ENCODE data around the gene HTR3E. TPM values are rescaled to one million over a fixed set of nuclear protein-coding genes. Genes with fewer than 3 reads are reported as not detected.
A peak's percentile ranks its signal among the peaks of the same experiment; 100 is the strongest.
"Not testable (repeated sequence)": the region's sequence is repeated elsewhere in the genome, so short reads cannot be mapped to it uniquely, and the experiment has no call there.

HTR3E gene
- total and polyA plus RNA-seq, 2 donors, result not detected

DNA sequence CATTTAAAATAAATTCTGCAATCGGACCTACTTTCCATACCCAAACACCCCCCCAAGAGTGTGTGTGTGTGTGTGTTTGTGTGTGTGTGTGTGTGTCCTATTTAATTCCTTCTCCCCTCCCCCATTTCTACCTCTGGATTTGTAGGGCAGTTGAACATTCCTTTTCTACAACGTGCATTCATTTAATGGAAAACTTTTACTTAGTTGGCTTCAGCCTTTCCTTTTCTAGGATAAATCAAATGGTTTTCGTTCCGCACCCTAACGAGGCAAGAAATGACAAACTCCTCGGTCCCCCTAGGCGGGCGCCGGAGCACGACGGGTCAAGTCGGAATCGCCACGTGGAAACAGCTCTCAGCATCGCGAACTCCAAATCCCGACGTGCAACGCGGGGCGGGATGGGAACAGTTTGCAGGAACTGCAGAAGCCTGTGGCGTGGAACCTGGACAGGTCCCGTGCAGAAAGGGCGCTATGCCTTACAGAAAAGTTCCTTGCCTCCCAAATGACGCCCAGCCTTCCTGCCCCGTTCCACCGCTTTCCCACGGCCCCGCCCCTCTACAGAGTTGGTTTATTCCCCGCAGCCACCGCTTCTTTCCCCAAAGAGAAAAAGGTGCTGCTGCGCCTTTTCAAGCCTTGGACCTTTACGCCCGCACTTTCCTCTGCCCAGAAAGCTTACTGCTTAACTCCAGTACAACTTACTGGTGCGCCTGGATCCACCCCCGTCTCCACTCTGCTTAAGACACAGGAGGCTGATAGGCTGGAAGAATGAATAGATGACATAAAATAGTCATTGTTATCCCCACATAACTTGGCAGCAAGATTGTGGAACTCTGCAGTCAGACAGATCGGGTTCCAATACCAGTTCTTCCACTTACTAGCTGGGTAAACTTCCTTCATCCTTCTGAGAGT is 37.2 kb downstream of the HTR3E start:
- H3K4me3 ChIP-seq (ENCODE audit: low read depth, low read length), result peak overlapping the region; percentile 69
- H3K27ac ChIP-seq (ENCODE audit: low read depth), result peak overlapping the region; percentile 57
- no peaks in the 10 kb centered on the region for H3K36me3 ChIP-seq (ENCODE audit: insufficient read depth)
- peak; percentile 76 for DNase-seq (ENCODE audit: extremely low spot score)
- under 1% methylated on average over 37 of the region's 37 CpGs for WGBS
- no peaks in the 10 kb centered on the region for H3K4me1 ChIP-seq (ENCODE audit: insufficient read depth)

DNA sequence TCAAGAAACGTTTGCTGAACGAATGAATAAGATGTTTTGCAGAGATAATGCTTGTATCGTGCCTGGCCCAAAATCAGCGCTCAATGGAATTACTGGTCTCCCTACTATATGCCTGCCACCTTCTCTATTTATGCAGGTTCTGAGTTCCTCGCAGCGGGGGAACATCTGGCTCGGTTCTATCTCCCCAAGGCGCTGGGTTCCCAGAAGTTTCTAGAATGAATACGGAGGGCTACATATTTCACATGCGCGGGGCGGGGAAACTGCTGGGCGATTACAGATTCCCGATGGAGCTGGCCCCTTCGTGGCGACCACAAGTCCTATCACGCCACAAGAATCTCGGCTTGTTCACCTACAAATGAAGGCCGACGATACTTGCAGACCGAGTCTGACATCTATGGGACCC is 37.9 kb downstream of the HTR3E start:
- WGBS, result under 1% methylated on average over 21 of the region's 21 CpGs
- peak overlapping the region; percentile 85 for H3K27ac ChIP-seq (ENCODE audit: low read depth)
- no peaks in the 10 kb centered on the region for H3K4me1 ChIP-seq (ENCODE audit: insufficient read depth)
- no peaks in the 10 kb centered on the region for H3K36me3 ChIP-seq (ENCODE audit: insufficient read depth)
- no peak for DNase-seq (ENCODE audit: extremely low spot score)
- H3K4me3 ChIP-seq (ENCODE audit: low read depth, low read length), result peak overlapping the region; percentile 69

DNA sequence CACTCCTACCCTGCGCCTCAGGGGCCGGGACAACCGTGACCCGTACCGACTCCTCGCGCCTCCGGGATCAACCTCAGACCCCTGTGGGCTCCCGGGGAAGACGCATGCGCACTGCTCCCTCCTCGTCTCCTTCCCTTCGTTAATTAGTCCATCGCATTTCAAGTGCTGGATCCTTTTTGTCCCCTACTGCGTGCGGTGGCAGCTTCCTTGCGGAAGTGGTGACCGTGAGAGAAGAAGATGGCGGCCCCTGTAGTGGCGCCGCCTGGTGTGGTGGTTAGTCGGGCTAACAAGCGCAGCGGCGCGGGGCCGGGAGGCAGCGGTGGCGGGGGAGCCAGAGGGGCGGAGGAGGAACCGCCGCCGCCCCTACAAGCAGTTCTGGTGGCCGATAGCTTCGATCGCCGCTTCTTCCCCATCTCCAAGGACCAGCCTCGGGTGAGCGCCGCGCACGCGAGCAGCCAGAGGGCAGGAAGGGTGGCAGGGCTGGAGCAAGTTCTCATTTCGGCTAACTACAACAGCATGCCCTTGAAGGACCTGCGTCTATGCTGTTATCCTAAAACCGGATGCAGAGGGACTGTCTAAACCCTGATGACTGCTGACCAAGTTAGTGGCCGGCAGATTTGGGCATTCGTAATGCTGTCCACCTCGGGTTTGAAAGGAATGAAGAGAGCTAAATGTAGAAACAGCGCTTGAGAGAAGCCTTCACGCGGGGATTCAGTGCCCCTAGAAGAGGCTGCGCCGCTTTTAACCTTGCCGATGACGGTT is 38.5 kb downstream of the HTR3E start, which contains the start of gene EIF2B5:
Gene EIF2B5, plus strand, starts transcription at position 210 of the 762 bp plus-strand sequence. Its CDS starts 28 bp downstream, at position 238.
- H3K4me3 ChIP-seq (ENCODE audit: low read depth, low read length), result peak within 1 kb of the TSS; percentile 69
- WGBS, result under 1% methylated on average over 56 of the region's 56 CpGs
- no peaks in the 10 kb centered on the region for H3K4me1 ChIP-seq (ENCODE audit: insufficient read depth)
- no peaks in the 10 kb centered on the region for H3K36me3 ChIP-seq (ENCODE audit: insufficient read depth)
- peak; percentile 81 for DNase-seq (ENCODE audit: extremely low spot score)
- peak within 1 kb of the TSS; percentile 85 for H3K27ac ChIP-seq (ENCODE audit: low read depth)

DNA sequence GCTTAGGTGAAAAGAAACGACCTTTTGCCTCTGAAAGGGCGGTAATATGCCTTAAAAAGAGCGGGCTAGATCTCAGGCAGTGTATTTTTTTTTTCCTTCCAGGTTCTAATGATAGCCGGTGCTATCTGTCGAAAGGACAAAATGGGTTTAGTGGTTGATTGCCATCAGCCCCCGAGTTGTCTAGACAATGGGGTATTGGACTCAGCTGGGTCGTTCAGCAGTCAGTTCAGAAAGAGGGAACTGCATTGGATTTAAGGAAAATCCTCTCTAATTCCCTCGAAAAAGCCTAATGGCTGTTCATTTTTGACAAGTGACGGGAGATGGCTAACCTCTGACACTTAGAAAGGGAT is 39.0 kb downstream of the HTR3E start:
- no peak for DNase-seq (ENCODE audit: extremely low spot score)
- peak overlapping the region; percentile 85 for H3K27ac ChIP-seq (ENCODE audit: low read depth)
- 4% methylated on average over 9 of the region's 9 CpGs for WGBS
- no peaks in the 10 kb centered on the region for H3K4me1 ChIP-seq (ENCODE audit: insufficient read depth)
- peak overlapping the region; percentile 69 for H3K4me3 ChIP-seq (ENCODE audit: low read depth, low read length)
- no peaks in the 10 kb centered on the region for H3K36me3 ChIP-seq (ENCODE audit: insufficient read depth)

DNA sequence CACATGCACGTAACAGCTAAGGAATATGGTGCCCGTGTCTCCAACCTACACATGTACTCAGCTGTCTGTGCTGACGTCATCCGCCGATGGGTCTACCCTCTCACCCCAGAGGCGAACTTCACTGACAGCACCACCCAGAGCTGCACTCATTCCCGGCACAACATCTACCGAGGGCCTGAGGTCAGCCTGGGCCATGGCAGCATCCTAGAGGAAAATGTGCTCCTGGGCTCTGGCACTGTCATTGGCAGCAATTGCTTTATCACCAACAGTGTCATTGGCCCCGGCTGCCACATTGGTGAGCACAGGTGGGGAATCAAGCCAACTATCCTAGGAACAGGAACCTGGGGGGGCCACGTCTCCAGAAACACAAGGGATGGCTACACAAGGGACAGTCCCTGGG is 43.6 kb downstream of the HTR3E start:
- H3K4me1 ChIP-seq (ENCODE audit: insufficient read depth), result no peaks in the 10 kb centered on the region
- no peak overlapping the region for H3K4me3 ChIP-seq (ENCODE audit: low read depth, low read length)
- H3K27ac ChIP-seq (ENCODE audit: low read depth), result no peak overlapping the region
- WGBS, result 92% methylated on average over 10 of the region's 10 CpGs
- peaks cover 6% of the 10 kb centered on the region for H3K36me3 ChIP-seq (ENCODE audit: insufficient read depth)
- DNase-seq (ENCODE audit: extremely low spot score), result no peak

DNA sequence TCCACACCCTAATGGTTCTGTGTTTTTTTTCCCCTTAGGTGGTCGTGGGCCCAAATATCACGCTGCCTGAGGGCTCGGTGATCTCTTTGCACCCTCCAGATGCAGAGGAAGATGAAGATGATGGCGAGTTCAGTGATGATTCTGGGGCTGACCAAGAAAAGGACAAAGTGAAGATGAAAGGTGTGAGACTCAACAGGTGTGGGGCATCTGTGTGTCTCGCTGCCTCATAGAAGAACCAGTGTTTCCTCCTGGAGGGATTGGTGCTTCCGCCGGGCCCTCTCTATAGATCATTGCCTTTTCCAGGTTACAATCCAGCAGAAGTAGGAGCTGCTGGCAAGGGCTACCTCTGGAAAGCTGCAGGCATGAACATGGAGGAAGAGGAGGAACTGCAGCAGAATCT is 45.3 kb downstream of the HTR3E start:
- no peak for DNase-seq (ENCODE audit: extremely low spot score)
- H3K4me1 ChIP-seq (ENCODE audit: insufficient read depth), result no peaks in the 10 kb centered on the region
- peaks cover 6% of the 10 kb centered on the region for H3K36me3 ChIP-seq (ENCODE audit: insufficient read depth)
- no peak overlapping the region for H3K4me3 ChIP-seq (ENCODE audit: low read depth, low read length)
- no peak overlapping the region for H3K27ac ChIP-seq (ENCODE audit: low read depth)
- WGBS, result 93% methylated on average over 7 of the region's 7 CpGs

DNA sequence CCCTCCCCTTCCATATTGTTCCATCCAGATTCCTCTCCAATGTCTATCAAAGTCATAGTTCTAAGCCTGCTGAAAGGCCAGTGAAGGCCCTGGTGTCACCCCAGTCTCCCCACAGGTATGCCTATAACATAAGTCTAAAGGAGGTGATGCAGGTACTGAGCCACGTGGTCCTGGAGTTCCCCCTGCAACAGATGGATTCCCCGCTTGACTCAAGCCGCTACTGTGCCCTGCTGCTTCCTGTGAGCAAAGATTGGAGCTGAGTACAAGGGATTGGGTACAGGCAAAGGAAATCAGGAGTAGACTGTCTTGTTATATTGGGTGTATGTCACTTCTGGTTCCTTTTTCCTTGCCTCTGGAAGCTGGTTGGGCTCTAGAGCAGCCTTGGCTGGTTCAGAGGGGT is 46.5 kb downstream of the HTR3E start:
- Histone ChIP-seq H3K4me3 (ENCODE audit: low read depth, low read length) (no peak overlapping the region), H3K36me3 (ENCODE audit: insufficient read depth) (peaks cover 6% of the 10 kb centered on the region), H3K27ac (ENCODE audit: low read depth) (no peak overlapping the region), H3K4me1 (ENCODE audit: insufficient read depth) (no peaks in the 10 kb centered on the region)
- 91% methylated on average over 3 of the region's 3 CpGs for WGBS
- DNase-seq (ENCODE audit: extremely low spot score), result no peak

DNA sequence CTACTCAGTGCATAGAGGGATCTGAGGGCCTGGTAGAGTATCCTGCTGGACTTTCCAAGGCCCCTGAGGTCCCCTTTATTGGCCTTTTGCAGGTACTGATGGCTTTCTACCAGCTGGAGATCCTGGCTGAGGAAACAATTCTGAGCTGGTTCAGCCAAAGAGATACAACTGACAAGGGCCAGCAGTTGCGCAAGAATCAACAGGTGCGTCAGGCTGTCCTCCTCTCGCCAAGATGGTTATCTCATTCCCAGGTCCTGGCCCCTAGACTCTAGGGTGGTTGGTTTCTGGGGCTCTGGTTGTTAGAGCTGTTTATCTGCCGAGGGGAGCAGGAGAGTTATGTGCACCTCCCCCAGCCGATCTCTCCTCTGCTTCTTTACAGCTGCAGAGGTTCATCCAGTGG is 47.6 kb downstream of the HTR3E start:
- no peak overlapping the region for H3K4me3 ChIP-seq (ENCODE audit: low read depth, low read length)
- peaks cover 6% of the 10 kb centered on the region for H3K36me3 ChIP-seq (ENCODE audit: insufficient read depth)
- DNase-seq (ENCODE audit: extremely low spot score), result no peak
- H3K27ac ChIP-seq (ENCODE audit: low read depth), result no peak overlapping the region
- WGBS, result 63% methylated on average over 5 of the region's 5 CpGs
- H3K4me1 ChIP-seq (ENCODE audit: insufficient read depth), result no peaks in the 10 kb centered on the region

DNA sequence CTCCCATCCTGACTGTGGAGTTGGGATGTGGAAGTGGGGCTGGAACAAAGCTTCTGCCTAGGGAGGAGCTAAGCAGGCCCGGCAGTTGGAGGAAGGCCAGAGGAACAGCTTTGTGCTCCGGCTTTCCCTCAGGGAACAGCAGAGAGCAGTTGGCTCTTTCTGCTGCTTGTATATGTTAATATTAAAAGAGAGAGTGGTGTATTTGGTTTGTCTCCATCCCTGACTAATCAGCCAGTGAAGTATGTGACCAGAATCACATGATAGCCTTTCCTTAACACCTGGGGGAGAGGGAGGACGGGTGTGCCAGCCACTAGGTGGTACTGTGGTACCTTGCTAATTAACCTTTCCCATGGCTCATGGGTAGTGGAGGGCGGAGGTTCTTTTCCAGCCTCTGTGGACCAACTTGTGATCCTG is 48.3 kb downstream of the HTR3E start:
- Histone ChIP-seq H3K27ac (ENCODE audit: low read depth) (no peak overlapping the region), H3K4me3 (ENCODE audit: low read depth, low read length) (no peak overlapping the region), H3K36me3 (ENCODE audit: insufficient read depth) (peaks cover 6% of the 10 kb centered on the region), H3K4me1 (ENCODE audit: insufficient read depth) (no peaks in the 10 kb centered on the region)
- 30% methylated on average over 4 of the region's 4 CpGs for WGBS
- DNase-seq (ENCODE audit: extremely low spot score), result no peak

DNA sequence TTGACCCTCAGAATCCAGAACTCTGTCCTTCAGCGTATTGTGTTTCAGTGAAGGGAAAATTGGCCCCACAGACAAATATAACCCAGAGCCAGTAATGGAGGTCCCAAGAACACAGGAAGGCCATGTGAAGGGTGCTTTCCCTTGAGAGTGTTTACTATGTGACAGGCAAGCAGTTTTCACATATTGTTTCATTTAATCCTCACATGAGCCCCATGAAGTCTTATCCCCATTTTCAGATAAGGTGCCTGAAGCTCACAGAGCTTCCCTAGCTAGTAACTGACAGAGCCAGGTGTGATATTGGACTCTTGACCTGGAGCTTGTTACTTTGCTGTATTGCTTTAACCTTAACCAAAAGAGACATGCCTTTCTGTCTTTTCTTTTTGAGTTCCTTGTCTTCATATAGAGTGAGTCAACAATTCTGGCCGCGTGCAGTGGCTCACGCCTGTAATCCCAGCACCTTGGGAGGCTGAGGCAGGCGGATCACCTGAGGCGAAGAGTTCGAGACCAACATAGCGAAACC is 48.9 kb downstream of the HTR3E start:
- 89% methylated on average over 8 of the region's 8 CpGs for WGBS
- H3K4me3 ChIP-seq (ENCODE audit: low read depth, low read length), result no peak overlapping the region
- no peak for DNase-seq (ENCODE audit: extremely low spot score)
- H3K36me3 ChIP-seq (ENCODE audit: insufficient read depth), result peaks cover 6% of the 10 kb centered on the region
- no peaks in the 10 kb centered on the region for H3K4me1 ChIP-seq (ENCODE audit: insufficient read depth)
- no peak overlapping the region for H3K27ac ChIP-seq (ENCODE audit: low read depth)

DNA sequence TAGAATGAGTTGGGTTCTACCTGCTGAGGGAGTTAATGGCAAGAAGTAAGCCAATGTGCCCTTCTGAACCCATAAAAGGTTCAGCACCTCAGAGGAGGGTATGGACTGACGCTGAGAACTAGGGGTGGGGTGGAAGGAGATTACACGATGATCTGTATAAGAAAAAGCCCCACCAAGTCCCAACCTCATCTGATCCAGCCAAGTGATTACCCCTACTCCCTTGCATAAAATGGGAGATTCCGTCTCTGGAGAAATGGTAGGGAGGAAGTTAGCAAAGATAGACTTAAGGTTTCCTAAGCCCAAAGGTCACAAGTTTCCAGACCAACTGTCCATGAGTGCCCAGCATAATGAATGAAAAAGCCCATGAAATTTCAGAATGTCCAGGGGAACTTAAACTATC is 51.2 kb downstream of the HTR3E start:
- H3K4me3 ChIP-seq (ENCODE audit: low read depth, low read length), result no peak overlapping the region
- H3K27ac ChIP-seq (ENCODE audit: low read depth), result no peak overlapping the region
- H3K36me3 ChIP-seq (ENCODE audit: insufficient read depth), result no peaks in the 10 kb centered on the region
- H3K4me1 ChIP-seq (ENCODE audit: insufficient read depth), result no peaks in the 10 kb centered on the region
- DNase-seq (ENCODE audit: extremely low spot score), result no peak
- WGBS, result 82% methylated on average over 3 of the region's 3 CpGs

DNA sequence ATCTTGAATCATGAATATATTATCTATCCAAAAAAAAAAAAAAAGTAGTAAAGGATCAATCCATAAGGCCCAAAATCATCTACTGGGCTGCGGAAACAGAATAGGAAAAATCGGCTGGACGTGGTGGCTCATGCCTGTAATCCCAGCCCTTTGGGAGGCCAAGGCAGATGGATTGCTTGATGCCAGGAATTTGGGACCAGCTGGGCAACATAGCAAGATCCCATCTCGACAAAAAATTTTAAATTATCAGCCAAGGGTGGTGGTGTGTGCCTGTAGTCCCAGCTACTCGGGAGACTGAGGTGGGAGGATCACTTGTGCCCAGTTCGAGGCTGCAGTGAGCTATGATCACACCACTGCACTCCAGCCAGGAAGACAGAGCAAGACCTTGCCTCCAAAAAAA is 52.3 kb downstream of the HTR3E start:
- H3K27ac ChIP-seq (ENCODE audit: low read depth), result no peak overlapping the region
- DNase-seq (ENCODE audit: extremely low spot score), result no peak
- 95% methylated on average over 6 of the region's 6 CpGs for WGBS
- H3K4me3 ChIP-seq (ENCODE audit: low read depth, low read length), result no peak overlapping the region
- H3K4me1 ChIP-seq (ENCODE audit: insufficient read depth), result no peaks in the 10 kb centered on the region
- no peaks in the 10 kb centered on the region for H3K36me3 ChIP-seq (ENCODE audit: insufficient read depth)

DNA sequence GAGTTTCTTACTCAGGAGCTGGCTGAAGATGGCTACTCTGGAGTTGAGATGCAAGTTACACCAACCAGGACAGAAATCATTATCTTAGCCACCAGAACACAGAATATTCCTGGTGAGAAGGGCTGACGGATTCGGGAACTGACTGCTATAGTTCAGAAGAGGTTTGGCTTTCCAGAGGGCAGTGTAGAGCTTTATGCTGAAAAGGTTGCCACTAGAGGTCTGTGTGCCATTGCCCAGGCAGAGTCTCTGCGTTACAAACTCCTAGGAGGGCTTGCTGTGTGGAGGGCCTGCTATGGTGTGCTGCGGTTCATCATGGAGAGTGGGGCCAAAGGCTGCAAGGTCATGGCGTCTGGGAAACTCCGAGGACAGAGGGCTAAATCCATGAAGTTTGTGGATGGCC is 52.9 kb downstream of the HTR3E start:
- H3K36me3 ChIP-seq (ENCODE audit: insufficient read depth); DNase-seq (ENCODE audit: extremely low spot score); H3K4me1 ChIP-seq (ENCODE audit: insufficient read depth); H3K27ac ChIP-seq (ENCODE audit: low read depth); H3K4me3 ChIP-seq (ENCODE audit: low read depth, low read length): not testable (repeated sequence)
- 65% methylated on average over 6 of the region's 6 CpGs for WGBS

Measured in urinary bladder (tissue), 4 donors.